Measurements from ENCODE around the gene XIRP1.

DNA sequence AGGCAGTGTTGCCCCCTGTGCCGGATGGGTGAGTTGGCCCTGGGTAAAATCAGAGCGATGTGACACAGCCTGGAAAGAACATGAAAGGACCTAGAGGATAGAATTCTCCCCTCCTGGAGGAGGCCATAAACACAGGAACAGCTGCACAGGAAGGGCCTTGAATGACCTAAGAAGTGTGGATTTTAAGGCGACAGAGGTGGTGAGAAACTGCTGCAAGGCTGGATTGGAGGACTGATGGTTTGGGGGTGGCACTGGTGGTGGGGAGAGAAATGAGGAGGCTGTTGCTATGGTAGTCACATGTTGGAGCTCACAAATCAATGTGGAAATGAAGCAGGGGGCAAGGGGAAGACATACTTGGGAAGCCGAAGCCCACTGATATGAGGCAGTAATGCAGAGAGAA is 13.8 kb downstream of the XIRP1 start:
- TF ChIP-seq, protein P1, sequence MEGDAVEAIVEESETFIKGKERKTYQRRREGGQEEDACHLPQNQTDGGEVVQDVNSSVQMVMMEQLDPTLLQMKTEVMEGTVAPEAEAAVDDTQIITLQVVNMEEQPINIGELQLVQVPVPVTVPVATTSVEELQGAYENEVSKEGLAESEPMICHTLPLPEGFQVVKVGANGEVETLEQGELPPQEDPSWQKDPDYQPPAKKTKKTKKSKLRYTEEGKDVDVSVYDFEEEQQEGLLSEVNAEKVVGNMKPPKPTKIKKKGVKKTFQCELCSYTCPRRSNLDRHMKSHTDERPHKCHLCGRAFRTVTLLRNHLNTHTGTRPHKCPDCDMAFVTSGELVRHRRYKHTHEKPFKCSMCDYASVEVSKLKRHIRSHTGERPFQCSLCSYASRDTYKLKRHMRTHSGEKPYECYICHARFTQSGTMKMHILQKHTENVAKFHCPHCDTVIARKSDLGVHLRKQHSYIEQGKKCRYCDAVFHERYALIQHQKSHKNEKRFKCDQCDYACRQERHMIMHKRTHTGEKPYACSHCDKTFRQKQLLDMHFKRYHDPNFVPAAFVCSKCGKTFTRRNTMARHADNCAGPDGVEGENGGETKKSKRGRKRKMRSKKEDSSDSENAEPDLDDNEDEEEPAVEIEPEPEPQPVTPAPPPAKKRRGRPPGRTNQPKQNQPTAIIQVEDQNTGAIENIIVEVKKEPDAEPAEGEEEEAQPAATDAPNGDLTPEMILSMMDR (IDR thresholded peaks at IDR 0.05): no peak
- TF ChIP-seq POLR2A (IDR thresholded peaks at IDR 0.05): no peak

All from Peyer's patch (tissue), 4 donors.